ENCODE results near the gene SLC29A3. TPM values are rescaled to one million over a fixed set of nuclear protein-coding genes. Genes with fewer than 3 reads are reported as not detected.

Gene SLC29A3
- total and polyA plus RNA-seq, 2 of the 8 experiments (the other 6 are each of a cell fraction or from before 2014, with no cell fraction given), result 14.0 to 24.6 TPM

- CTCF ChIA-PET (ENCODE audit: partially characterized antibody), result interaction anchor here (1.0 to 7.6 kb wide), 3 partner anchors 23 to 306 kb away, joined by 3 to 70 read pairs (median 61); no protein-coding TSS in a partner anchor
- no peak overlapping the region for H3K4ac ChIP-seq (replicated peaks; ENCODE audit: insufficient read length, low read depth, low read length)
- H3K18ac ChIP-seq (ENCODE audit: extremely low read depth, low read length), result no peak overlapping the region
- peaks cover 15 to 33% (median 31%) of the 10 kb centered on the region in 4 experiments for H3K27me3 ChIP-seq (replicated peaks in 1 of 4; ENCODE audit: control insufficient read depth in 3 of 4, extremely low read depth in 1 of 4, insufficient read depth in 3 of 4, low read length in 3 of 4)
- no peak overlapping the region for H2AFZ ChIP-seq (ENCODE audit: low read length)
- H3K27ac ChIP-seq (ENCODE audit: low read depth, low read length), result no peak overlapping the region
- H3K79me2 ChIP-seq (ENCODE audit: control insufficient read depth in 1 of 2, insufficient read depth in 2 of 2, low read length in 2 of 2), result no peaks in the 10 kb centered on the region
- H3K4me2 ChIP-seq (ENCODE audit: insufficient read depth in 1 of 2, low read depth in 2 of 2, low read length in 2 of 2), result no peak overlapping the region
- no peak overlapping the region for H2BK5ac ChIP-seq (ENCODE audit: low read depth, low read length)
- no peak overlapping the region for H3K56ac ChIP-seq (replicated peaks; ENCODE audit: insufficient read length, low read depth, low read length)
- H3K9ac ChIP-seq (replicated peaks in 1 of 4; ENCODE audit: extremely low read depth in 1 of 4, low read depth in 3 of 4, low read length in 3 of 4), result no peak overlapping the region
- TF ChIP-seq RFX5 (IDR thresholded peaks at IDR 0.05; ENCODE audit: borderline replicate concordance, low read depth, low read length), result no peak
- no peak for TF ChIP-seq SRF (IDR thresholded peaks at IDR 0.05; ENCODE audit: low read depth, low read length)
- TF ChIP-seq KDM4A (IDR thresholded peaks at IDR 0.05; ENCODE audit: low read depth, low read length, severe bottlenecking), result no peak
- TF ChIP-seq ZNF274 (IDR thresholded peaks at IDR 0.05; ENCODE audit: borderline replicate concordance, extremely low read depth, low read length), result no peak
- TF ChIP-seq EZH2 (IDR thresholded peaks at IDR 0.05; ENCODE audit: low read depth, low read length, severe bottlenecking), result no peak
- no peak for TF ChIP-seq POLR2A (IDR thresholded peaks at IDR 0.05; ENCODE audit: control extremely low read depth in 1 of 2, low read depth in 2 of 2, low read length in 2 of 2)
- TF ChIP-seq SIN3A (conservative IDR thresholded peaks at IDR 0.05 in 1 of 2, IDR thresholded peaks at IDR 0.05 in 1 of 2; ENCODE audit: low read depth in 1 of 2, low read length in 2 of 2), result no peak
- TF ChIP-seq BCL11A (IDR thresholded peaks at IDR 0.05; ENCODE audit: low read depth in 2 of 2, low read length in 2 of 2), result no peak
- H3K4me3 ChIP-seq (ENCODE audit: extremely low read depth in 1 of 4, insufficient read depth in 2 of 4, low read depth in 3 of 4, low read length in 4 of 4), result no peak overlapping the region
- H3K36me3 ChIP-seq (ENCODE audit: control insufficient read depth in 2 of 4, insufficient read depth in 4 of 4, low read length in 3 of 4), result no peaks in the 10 kb centered on the region
- no peak overlapping the region for H3K14ac ChIP-seq (ENCODE audit: insufficient read length)
- no peaks in the 10 kb centered on the region for H3K9me3 ChIP-seq (ENCODE audit: insufficient read depth in 2 of 2, low read depth in 1 of 2, low read length in 1 of 2)
- H4K20me1 ChIP-seq (replicated peaks in 1 of 2; ENCODE audit: control insufficient read depth in 1 of 2, insufficient read depth in 2 of 2, low read length in 2 of 2), result peaks cover 0 to 15% of the 10 kb centered on the region in 2 experiments
- no peak overlapping the region for H2AK5ac ChIP-seq (ENCODE audit: low read depth, low read length)
- H2BK15ac ChIP-seq (ENCODE audit: low read length), result no peak overlapping the region
- POLR2A ChIA-PET (ENCODE audit: partially characterized antibody), result no interaction called here
- H3K23me2 ChIP-seq (ENCODE audit: low read depth, low read length), result peaks cover 14% of the 10 kb centered on the region; the same call in 1 of the 2 replicates
- no peak overlapping the region for H4K91ac ChIP-seq (replicated peaks; ENCODE audit: insufficient read length, low read length)
- no peak overlapping the region for H2BK12ac ChIP-seq (ENCODE audit: low read depth, low read length)
- no peak overlapping the region for H4K8ac ChIP-seq (ENCODE audit: extremely low read depth, insufficient read depth, low read length)
- no peaks in the 10 kb centered on the region for H3K79me1 ChIP-seq (ENCODE audit: low read depth, low read length)
- no peak overlapping the region for H4K5ac ChIP-seq (ENCODE audit: insufficient read length, low read depth, low read length)
- peak in 1 of 2 experiments; percentile 16 for DNase-seq (ENCODE audit: low read depth in 1 of 2, low spot score in 2 of 2)
- no peak for FAIRE-seq
- peaks cover 0 to 18% (median 10%) of the 10 kb centered on the region in 4 experiments; a peak in 6 of 7 replicates for H3K4me1 ChIP-seq (replicated peaks in 1 of 4; ENCODE audit: control insufficient read depth in 3 of 4, insufficient read depth in 4 of 4, low read length in 3 of 4)
- no peak overlapping the region for H3K23ac ChIP-seq (ENCODE audit: insufficient read length)
- H2BK20ac ChIP-seq (ENCODE audit: low read length), result no peak overlapping the region
- no peak overlapping the region for H2BK120ac ChIP-seq (replicated peaks; ENCODE audit: low read depth, low read length)
- 90% methylated on average over 7 of the region's 7 CpGs; no CpG with 5 or more reads in 1 of the 2 experiments for WGBS, 2 experiments (ENCODE audit: extremely low coverage in 1 of 2, insufficient coverage in 1 of 2, insufficient read length in 1 of 2, insufficient replicate concordance in 2 of 2, low coverage in 1 of 2, low lambda C conversion rate in 2 of 2, missing lambda C conversion rate in 1 of 2)
Observed at GRCh38 chr10:71401056-71401455, 82.0 kb downstream of the SLC29A3 start.

All from H1 (cell line).